Neuron (in vitro differentiated cells): ENCODE results near the gene CADPS2.

ENCODE experiments used
- H2AFZ ChIP-seq: one replicate; pipeline ENCODE4 v1.6.1; 2013; ENCODE audit warnings: low read depth, mild to moderate bottlenecking, inconsistent platforms, low read length, moderate library complexity
- H3K27me3 ChIP-seq: one replicate; pipeline ENCODE4 v1.6.1; 2013; ENCODE audit warnings: low read length; ENCODE audit not compliant: insufficient read depth
- H3K36me3 ChIP-seq: one replicate; pipeline ENCODE4 v1.6.1; 2013; ENCODE audit warnings: low read length; ENCODE audit not compliant: insufficient read depth
- H3K4me1 ChIP-seq: one replicate; pipeline ENCODE4 v1.6.1; 2013; ENCODE audit warnings: low read length; ENCODE audit not compliant: insufficient read depth
- H3K4me3 ChIP-seq: 2 replicates; pipeline ENCODE4 v1.5.1; 2013; ENCODE audit warnings: mild to moderate bottlenecking, low read length, moderate library complexity
- H3K9me3 ChIP-seq: one replicate; pipeline ENCODE4 v1.6.1; 2013; ENCODE audit warnings: low read length

The CADPS2 gene

GRCh38 chr7:122791959-122792545 lies 94.2 kb downstream of the CADPS2 start:
- Histone ChIP-seq H2AFZ (no peak overlapping the region), H3K9me3 (no peaks in the 10 kb centered on the region), H3K36me3 (no peaks in the 10 kb centered on the region), H3K4me1 (no peaks in the 10 kb centered on the region), H3K4me3 (no peak overlapping the region), H3K27me3 (no peaks in the 10 kb centered on the region)

DNA sequence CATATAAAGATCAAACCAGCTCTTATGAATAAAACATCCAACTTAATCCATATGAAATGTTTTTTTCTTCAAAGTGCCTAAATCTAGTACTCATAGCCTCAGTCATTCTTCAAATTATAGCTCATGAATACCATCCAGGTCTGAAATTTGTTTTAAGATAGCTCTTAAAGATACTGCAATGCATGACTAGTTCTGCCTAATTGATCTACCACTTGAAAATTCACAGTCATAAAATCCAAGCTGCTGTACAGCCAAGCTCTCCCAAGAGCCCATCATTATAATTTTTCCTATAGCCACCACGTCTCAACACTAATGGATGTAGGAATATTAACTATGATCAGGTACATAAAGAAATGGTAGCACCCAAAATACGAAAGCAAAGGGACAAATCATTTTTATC lies 95.7 kb downstream of the CADPS2 start:
- Histone ChIP-seq H3K36me3 (no peaks in the 10 kb centered on the region), H3K4me1 (no peaks in the 10 kb centered on the region), H3K4me3 (no peak overlapping the region), H2AFZ (no peak overlapping the region), H3K27me3 (no peaks in the 10 kb centered on the region), H3K9me3 (no peaks in the 10 kb centered on the region)

- no peaks in the 10 kb centered on the region for H3K27me3 ChIP-seq
- no peaks in the 10 kb centered on the region for H3K36me3 ChIP-seq
- H3K9me3 ChIP-seq, result no peaks in the 10 kb centered on the region
- no peak overlapping the region for H2AFZ ChIP-seq
- no peaks in the 10 kb centered on the region for H3K4me1 ChIP-seq
- H3K4me3 ChIP-seq, result no peak overlapping the region
These were observed 96.1 kb downstream of the CADPS2 start for GRCh38 chr7:122790132-122790531.

DNA sequence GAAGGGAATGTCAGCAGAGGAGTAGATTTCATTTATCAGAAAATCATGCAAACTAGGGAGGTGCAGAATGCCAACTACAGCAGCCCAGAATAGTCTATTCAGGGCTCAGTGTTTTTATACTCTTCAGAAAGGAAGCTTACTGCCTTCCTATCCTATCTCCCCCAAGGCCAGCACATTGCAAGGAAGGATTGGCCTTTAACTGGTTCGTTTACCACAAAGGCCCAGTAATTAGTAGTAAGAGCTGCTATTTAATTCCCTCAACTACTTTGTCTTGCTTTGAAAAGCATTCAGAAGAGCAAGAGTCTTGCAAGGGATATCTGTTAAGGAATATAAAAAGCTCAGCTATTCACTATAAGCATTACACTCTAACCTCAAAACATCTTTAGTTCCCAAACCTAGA lies 97.1 kb downstream of the CADPS2 start:
- no peaks in the 10 kb centered on the region for H3K27me3 ChIP-seq
- no peak overlapping the region for H2AFZ ChIP-seq
- no peaks in the 10 kb centered on the region for H3K9me3 ChIP-seq
- H3K4me1 ChIP-seq, result no peaks in the 10 kb centered on the region
- H3K4me3 ChIP-seq, result no peak overlapping the region
- H3K36me3 ChIP-seq, result no peaks in the 10 kb centered on the region

GRCh38 chr7:122770686-122771335 lies 115.4 kb downstream of the CADPS2 start:
- H3K4me1 ChIP-seq, result peaks cover 4% of the 10 kb centered on the region
- no peaks in the 10 kb centered on the region for H3K27me3 ChIP-seq
- H3K4me3 ChIP-seq, result no peak overlapping the region
- no peak overlapping the region for H2AFZ ChIP-seq
- no peaks in the 10 kb centered on the region for H3K36me3 ChIP-seq
- no peaks in the 10 kb centered on the region for H3K9me3 ChIP-seq

GRCh38 chr7:122768827-122769226 lies 117.4 kb downstream of the CADPS2 start:
- Histone ChIP-seq H3K27me3 (no peaks in the 10 kb centered on the region), H3K36me3 (no peaks in the 10 kb centered on the region), H3K4me3 (no peak overlapping the region), H3K9me3 (no peaks in the 10 kb centered on the region), H3K4me1 (peaks cover 4% of the 10 kb centered on the region), H2AFZ (no peak overlapping the region)

DNA sequence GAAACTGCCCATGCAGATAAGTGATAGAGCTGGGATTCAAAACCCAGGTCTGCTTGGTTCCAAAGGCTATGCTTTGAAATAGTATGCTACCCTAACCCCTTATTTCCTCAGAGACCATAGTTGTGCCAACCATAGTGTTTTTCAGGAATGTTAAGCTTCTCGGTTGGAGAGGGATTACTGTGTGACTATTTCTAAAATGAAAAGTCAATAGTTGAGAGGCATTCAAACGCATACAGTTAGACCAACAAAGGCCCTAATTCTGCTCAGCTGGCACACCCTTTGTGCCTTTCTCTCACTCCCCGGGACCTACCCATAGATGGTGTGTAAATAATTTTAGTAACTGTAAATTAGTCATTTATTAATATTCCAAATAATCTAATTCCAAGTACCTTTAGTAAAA lies 118.9 kb downstream of the CADPS2 start:
- no peaks in the 10 kb centered on the region for H3K36me3 ChIP-seq
- H3K9me3 ChIP-seq, result no peaks in the 10 kb centered on the region
- peaks cover 4% of the 10 kb centered on the region for H3K4me1 ChIP-seq
- H2AFZ ChIP-seq, result no peak overlapping the region
- no peaks in the 10 kb centered on the region for H3K27me3 ChIP-seq
- H3K4me3 ChIP-seq, result no peak overlapping the region

DNA sequence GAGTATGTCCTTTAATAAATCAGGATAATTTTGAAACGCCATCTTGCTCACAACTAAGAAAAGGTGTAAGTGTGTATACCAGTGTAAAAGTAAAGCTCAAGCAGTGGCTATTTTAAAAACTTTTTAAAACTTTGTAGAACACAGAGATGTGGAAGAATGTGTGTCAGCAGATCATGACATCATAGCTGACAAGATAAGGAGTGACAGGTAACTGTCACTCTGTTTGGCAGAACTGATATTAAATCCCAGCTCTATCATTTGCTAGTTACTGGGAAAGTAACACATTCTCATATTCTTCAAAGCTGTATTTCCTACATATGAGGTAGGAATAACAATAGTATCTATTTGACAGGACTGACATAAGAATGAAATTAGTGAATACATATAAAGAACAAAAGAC lies 119.7 kb downstream of the CADPS2 start:
- no peaks in the 10 kb centered on the region for H3K27me3 ChIP-seq
- no peak overlapping the region for H2AFZ ChIP-seq
- H3K36me3 ChIP-seq, result no peaks in the 10 kb centered on the region
- H3K9me3 ChIP-seq, result no peaks in the 10 kb centered on the region
- H3K4me1 ChIP-seq, result peaks cover 4% of the 10 kb centered on the region
- no peak overlapping the region for H3K4me3 ChIP-seq

GRCh38 chr7:122764902-122765301 lies 121.4 kb downstream of the CADPS2 start:
- no peak overlapping the region for H3K4me3 ChIP-seq
- H3K27me3 ChIP-seq, result no peaks in the 10 kb centered on the region
- peaks cover 4% of the 10 kb centered on the region for H3K4me1 ChIP-seq
- H3K36me3 ChIP-seq, result no peaks in the 10 kb centered on the region
- no peak overlapping the region for H2AFZ ChIP-seq
- H3K9me3 ChIP-seq, result no peaks in the 10 kb centered on the region

GRCh38 chr7:122764020-122764419 lies 122.2 kb downstream of the CADPS2 start:
- Histone ChIP-seq H3K9me3 (no peaks in the 10 kb centered on the region), H3K36me3 (no peaks in the 10 kb centered on the region), H3K27me3 (no peaks in the 10 kb centered on the region)

GRCh38 chr7:122762071-122762470 lies 124.2 kb downstream of the CADPS2 start:
- H3K4me1 ChIP-seq, result no peaks in the 10 kb centered on the region
- H2AFZ ChIP-seq, result no peak overlapping the region
- no peak overlapping the region for H3K4me3 ChIP-seq
- H3K9me3 ChIP-seq, result no peaks in the 10 kb centered on the region
- H3K27me3 ChIP-seq, result no peaks in the 10 kb centered on the region
- H3K36me3 ChIP-seq, result no peaks in the 10 kb centered on the region

More at GRCh38 chr7:122764020-122764419, 122.2 kb downstream of the CADPS2 start:
- Histone ChIP-seq H2AFZ (no peak overlapping the region), H3K4me3 (no peak overlapping the region), H3K4me1 (peaks cover 4% of the 10 kb centered on the region)

DNA sequence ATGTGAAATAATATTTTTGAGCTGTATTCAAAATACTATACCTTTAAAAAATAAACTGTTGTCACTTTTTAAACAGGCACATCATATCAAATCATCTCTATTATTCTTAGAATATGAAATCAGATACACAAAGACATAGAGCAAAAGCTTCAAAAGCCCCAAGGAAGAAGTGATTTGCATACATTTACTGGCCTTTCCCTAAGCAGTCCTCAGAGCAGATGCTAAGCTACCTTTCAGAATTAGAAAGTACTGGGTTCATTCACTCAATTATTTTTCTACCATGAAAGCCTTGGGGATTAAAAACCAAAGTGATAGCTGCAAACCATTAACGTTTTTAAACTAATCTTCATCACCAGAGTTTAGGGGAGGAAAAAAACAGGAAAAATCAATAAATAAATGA lies 127.8 kb downstream of the CADPS2 start:
- H3K36me3 ChIP-seq, result no peaks in the 10 kb centered on the region
- H3K9me3 ChIP-seq, result no peaks in the 10 kb centered on the region
- H3K4me1 ChIP-seq, result no peaks in the 10 kb centered on the region
- H3K4me3 ChIP-seq, result no peak overlapping the region
- no peaks in the 10 kb centered on the region for H3K27me3 ChIP-seq
- H2AFZ ChIP-seq, result no peak overlapping the region

DNA sequence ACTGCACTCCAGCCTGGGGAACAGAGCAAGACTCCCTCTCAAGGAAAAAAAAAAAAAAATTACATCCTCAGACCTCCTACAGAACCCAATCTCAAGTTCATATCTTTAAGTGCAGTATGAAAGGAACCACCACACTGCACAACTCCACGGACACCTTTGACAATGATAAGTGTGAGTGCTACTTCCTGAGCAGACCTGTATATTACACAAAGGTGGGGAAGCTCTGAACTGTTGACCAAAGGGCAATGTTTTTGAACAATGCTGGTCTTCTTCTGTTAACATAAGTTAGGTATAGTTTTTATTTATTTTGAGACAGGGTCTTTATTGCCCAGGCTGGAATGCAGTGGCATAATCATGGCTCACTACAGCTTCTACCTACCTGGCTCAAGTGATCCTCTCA lies 129.4 kb downstream of the CADPS2 start:
- Histone ChIP-seq H3K36me3 (no peaks in the 10 kb centered on the region), H3K9me3 (no peaks in the 10 kb centered on the region), H3K4me1 (no peaks in the 10 kb centered on the region), H3K4me3 (no peak overlapping the region), H3K27me3 (no peaks in the 10 kb centered on the region), H2AFZ (no peak overlapping the region)

DNA sequence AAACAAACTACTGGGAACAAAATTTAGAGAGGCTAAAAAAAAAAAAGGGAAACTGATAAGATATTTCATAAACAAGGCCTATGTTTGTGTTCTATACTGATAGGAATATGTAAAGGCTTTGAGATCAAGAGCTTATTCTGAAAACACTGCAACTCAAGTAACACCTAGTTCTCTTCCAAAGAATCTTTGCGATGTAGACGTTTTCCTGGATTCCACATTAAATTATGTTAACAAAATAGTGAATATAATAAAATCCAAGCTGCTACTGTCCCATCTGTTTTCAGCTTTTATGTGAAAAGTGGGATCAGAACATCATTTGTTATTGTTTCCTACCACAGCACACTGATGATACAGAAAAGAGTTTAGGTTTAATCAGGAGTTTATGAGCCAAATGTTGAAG lies 130.6 kb downstream of the CADPS2 start:
- Histone ChIP-seq H3K4me3 (no peak overlapping the region), H3K27me3 (no peaks in the 10 kb centered on the region), H2AFZ (no peak overlapping the region), H3K36me3 (no peaks in the 10 kb centered on the region), H3K4me1 (no peaks in the 10 kb centered on the region), H3K9me3 (no peaks in the 10 kb centered on the region)
